Head of caudate nucleus (tissue), 42 donors: ENCODE data around the gene OXTR.

Experiments used
- DNase-seq, 42 donors: peaks; one replicate each; pipeline versions ENCODE4 v3.0.0 to v3.0.0-alpha.2; 2020 to 2021; ENCODE audit warnings: mixed read lengths in 7 of 42
- intact Hi-C: fragments of 100-400 bp; cut with DNase I; formaldehyde crosslinking; loops from one replicate; pipeline ENCODE4 v1.15.0; 2022

Gene OXTR

DNA sequence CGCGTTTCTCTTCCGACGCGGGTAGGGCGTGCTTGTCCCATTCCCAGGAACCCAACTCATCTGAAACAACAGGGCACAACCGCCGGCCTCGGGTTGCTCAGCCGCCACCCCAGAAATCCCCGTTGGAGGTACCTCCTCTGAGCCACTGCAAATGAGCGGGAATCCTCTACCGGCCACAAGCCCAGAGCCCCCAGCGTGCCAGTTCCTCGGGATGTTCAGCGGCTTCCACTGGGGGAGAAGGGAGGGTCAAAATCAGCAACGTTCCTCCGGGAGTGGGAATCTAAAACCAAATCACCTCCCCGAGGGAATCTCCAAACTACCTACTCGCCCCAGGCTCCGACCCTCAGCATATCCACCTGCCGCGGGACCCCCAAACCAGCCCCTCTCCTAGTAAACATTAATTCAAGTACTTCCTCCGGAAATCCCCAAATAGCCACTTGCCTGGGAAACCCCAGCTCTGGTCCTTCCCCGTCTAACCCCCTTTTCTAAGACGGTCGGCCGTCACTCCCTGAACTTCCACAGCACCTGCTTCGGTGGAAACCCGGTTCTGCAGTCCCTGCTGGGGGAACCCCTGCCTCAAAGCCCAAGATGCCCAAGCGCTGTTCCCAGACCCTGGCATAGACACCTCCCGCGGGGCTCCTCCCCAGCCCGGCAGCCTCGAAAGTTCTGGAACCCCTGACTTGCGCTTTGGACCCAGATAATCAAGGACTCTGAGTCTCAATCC is 887 bp downstream of the OXTR start:
- peak in 5 of 42 donors; percentile 7 to 36 (median 14) for DNase-seq
- intact Hi-C loops, result no loop called here

- intact Hi-C loops, result no loop called here
- DNase-seq, result peak in 37 of 42 donors; percentile 21 to 86 (median 59)
Observed at GRCh38 chr3:8767667-8768363, 1.6 kb downstream of the OXTR start.

DNA sequence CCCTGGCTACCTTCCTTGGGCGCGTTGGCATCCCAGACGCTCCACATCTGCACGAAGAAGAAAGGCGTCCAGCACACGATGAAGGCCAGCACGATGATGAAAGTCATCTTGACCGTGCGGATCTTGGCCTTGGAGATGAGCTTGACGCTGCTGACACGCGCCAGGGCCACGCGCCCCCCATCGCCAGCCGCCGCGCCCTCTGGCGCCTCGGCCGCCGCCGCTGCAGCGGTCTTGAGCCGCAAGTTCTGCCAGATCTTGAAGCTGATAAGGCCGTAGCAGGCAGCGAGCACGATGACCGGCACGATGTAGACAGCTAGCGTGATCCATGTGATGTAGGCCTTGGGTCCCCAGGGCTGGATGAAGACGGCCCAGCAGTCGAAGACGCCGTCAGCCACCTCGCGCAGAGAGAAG is 2.2 kb downstream of the OXTR start:
- intact Hi-C loops, result no loop called here
- no peak for DNase-seq

GRCh38 chr3:8766148-8766547 is 3.3 kb downstream of the OXTR start:
- intact Hi-C loops, result no loop called here
- peak in 2 of 42 donors; percentile 4 to 33 for DNase-seq

GRCh38 chr3:8765528-8765927 is 3.9 kb downstream of the OXTR start:
- DNase-seq, result peak in 1 of 42 donors; percentile 1
- intact Hi-C loops, result no loop called here

GRCh38 chr3:8764528-8764927 is 4.9 kb downstream of the OXTR start:
- DNase-seq, result peak in 3 of 42 donors; percentile 1 to 20 (median 1)
- intact Hi-C loops, result no loop called here

DNA sequence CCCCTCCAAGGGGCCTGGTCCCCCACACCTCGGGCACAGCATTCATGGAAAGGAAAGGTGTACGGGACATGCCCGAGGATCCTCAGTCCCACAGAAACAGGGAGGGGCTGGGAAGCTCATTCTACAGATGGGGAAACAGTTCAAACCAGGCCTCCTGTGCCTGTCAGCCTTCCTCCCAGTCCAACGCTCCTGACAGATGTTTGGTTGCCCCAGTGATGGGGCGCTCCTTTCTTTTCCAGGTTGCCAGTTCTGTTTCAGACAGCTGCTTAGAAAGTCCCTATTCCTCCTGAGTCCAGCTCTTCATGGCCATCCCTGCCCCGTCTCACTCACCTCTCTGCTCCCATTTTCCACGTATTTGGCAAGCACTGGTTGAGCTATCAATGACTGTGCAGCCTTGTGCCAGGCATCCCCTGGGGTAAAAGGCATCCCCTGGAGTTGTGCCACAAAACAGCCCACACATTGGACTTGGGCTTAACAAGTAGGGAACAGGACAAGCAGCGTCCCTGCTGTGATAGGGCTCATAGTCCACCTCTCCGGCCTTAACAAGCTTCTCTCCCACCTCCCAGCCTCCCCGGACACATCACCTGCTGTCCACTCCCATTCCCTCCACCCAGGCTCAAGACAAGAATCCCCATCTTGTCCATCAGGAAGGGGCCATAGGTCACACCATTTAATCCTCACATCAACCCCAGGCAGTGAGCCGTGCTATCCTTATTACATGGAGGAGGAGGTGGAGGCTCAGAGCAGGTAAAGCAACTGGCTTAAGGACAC is 6.6 kb downstream of the OXTR start:
- intact Hi-C loops, result no loop called here
- DNase-seq, result peak in 4 of 42 donors; percentile 3 to 38 (median 20)

GRCh38 chr3:8761866-8762265 is 7.5 kb downstream of the OXTR start:
- peak in 1 of 42 donors; percentile 4 for DNase-seq
- intact Hi-C loops, result no loop called here

DNA sequence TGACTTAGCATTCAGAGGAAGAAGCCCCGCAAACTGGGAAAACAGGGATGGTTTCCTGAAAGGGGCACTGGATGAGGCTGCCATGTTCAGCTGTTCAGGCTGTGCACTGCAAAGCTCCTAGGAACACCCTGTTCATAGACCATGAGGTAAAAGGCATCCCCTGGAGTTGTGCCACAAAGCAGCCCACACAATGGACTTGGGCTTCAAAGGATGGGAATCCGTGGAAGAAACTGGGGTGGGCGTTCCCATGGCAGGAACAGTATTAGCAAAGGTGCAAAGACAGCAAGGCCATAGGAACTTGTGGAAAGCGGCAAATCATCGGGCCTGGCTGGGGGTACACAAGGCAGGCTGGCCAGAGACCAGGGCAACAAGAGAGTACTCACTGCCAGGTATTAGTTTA is 8.9 kb downstream of the OXTR start:
- peak in 1 of 42 donors; percentile 3 for DNase-seq
- intact Hi-C loops, result no loop called here

GRCh38 chr3:8760091-8760490 is 9.3 kb downstream of the OXTR start:
- intact Hi-C loops, result no loop called here
- no peak for DNase-seq

GRCh38 chr3:8759038-8759707 is 10.2 kb downstream of the OXTR start:
- intact Hi-C loops, result no loop called here
- no peak for DNase-seq

DNA sequence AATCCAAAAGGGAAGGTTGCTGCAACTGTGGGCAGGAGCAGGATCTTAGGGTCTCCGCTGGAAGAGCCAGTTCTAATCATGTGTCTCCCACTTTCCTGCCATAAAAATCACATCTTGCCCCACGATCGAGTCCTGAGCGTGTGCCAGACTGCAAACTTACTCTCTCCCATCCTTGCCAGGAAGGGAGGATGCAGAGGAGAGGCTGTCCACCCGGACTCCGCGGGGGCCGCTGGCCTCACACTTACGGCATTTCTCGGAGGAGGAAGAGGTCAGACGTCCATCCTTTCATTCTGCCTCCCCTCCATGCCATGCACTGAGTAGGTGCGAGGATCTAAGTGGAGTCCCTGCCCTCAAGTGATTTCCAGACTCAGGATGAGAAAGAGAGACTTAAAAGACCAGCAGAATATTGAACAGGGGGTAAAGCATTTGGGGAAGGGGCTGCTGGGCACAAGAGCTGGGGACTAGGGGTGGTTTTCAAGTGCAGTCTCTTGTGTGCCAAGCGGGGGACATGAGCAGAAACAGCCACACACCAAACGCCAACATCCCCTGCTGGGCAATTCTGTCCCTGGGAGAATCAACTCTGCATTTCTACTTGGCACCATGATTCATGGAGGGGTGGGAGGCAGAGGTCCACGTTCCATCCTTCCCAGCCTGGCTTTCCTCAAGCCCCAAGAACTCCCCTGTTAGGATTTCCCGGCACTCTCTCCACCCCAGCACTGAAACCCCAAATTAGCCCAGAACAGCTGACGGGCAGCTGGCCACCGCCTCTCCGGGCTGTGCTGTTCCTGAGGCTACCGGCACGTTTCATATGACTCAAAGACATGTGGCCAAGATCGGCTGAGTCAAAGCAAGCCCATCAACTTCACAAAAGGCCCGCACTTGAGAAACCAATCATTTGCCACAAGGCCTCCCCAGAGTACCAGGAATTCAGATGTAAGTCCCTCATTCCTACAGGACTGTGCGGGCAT is 11.6 kb downstream of the OXTR start:
- intact Hi-C loops, result no loop called here
- DNase-seq, result peak in 3 of 42 donors; percentile 3 to 36 (median 5)

DNA sequence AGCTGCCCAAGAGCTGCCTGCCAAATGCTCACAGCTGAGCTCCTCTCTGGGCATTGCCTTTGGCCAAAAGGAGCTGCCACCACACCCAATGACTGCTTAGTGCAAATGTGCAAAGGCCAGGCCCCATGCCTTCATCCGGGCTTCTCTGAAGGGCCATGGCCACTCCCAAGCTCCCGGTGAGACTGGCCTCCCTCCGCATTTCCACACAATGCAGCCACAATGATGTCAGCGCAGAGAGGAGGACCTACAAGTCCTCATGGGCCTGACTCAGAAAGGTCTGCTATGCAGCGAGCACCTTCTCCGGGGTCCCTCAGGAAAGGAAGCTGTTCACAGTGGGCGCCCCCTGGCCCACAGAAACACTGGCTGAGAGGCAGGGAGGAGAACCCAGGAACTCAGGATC is 12.7 kb downstream of the OXTR start:
- intact Hi-C loops, result no loop called here
- DNase-seq, result peak in 1 of 42 donors; percentile 7

GRCh38 chr3:8755564-8756237 is 13.7 kb downstream of the OXTR start:
- intact Hi-C loops, result no loop called here
- no peak for DNase-seq

DNA sequence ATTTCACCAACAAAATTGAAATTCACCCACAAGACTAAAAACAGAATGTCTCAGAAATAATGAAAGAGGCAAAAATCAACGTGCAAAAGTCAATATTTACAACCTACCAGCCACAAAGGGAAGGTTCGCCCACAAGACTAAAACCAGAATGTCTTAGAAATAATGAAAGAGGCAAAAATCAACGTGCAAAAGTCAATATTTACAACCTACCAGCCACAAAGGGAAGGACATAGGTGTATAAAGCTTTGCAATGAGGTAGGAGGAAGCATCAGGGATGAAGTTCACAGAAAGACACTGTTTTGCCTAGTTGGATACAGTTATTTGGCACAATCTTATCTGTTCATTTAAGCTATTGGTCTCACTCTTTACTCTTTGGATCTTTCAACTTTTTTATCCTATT is 14.3 kb downstream of the OXTR start:
- intact Hi-C loops, result no loop called here
- DNase-seq, result no peak

GRCh38 chr3:8752832-8753231 is 16.6 kb downstream of the OXTR start:
- intact Hi-C loops, result no loop called here
- peak in 1 of 42 donors; percentile 5 for DNase-seq

GRCh38 chr3:8749316-8749715 is 20.1 kb downstream of the OXTR start:
- intact Hi-C loops, result no loop called here
- DNase-seq, result no peak
